ENCODE measurements around the gene VPS39.

DNA sequence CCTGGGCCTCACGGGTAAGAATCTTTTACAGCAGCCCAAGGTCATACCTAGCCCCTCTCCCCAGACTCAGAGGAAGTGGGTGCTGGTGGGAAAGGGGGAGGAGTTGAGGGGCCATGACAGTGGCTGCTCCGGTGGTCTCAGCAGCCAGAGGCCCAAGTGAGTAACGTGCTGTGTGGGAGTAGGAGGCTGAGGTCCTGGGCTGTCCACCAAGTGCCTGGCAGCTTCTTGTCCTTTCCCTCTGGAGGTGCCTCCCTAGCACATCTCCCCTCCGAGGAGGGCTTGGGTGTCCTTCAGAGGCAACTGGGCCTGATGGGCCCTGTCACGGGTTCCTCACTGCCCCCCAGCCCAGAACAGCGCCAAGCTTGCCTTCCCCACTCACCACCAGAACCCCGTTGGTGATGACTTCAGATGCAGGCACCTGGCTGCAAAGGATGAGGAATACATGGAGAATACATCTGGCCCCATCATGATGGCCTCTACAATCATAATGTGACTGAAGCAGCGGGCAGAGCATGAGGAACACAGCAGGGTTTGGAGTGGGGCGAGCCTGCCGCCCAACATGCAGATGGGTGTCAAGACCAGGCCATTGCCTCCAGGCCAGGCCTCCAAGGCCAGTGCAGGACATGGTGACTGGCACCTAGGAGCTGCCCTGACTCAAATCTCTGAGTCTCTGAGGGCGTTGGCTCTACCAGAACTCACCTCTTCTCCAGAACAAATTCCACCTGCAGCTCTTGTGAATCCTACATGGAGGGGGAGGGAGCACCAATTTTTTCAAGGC is 55.0 kb downstream of the VPS39 start:
- TF ChIP-seq, protein P1, sequence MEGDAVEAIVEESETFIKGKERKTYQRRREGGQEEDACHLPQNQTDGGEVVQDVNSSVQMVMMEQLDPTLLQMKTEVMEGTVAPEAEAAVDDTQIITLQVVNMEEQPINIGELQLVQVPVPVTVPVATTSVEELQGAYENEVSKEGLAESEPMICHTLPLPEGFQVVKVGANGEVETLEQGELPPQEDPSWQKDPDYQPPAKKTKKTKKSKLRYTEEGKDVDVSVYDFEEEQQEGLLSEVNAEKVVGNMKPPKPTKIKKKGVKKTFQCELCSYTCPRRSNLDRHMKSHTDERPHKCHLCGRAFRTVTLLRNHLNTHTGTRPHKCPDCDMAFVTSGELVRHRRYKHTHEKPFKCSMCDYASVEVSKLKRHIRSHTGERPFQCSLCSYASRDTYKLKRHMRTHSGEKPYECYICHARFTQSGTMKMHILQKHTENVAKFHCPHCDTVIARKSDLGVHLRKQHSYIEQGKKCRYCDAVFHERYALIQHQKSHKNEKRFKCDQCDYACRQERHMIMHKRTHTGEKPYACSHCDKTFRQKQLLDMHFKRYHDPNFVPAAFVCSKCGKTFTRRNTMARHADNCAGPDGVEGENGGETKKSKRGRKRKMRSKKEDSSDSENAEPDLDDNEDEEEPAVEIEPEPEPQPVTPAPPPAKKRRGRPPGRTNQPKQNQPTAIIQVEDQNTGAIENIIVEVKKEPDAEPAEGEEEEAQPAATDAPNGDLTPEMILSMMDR (IDR thresholded peaks at IDR 0.05) = no peak
- TF ChIP-seq POLR2AphosphoS5 (IDR thresholded peaks at IDR 0.05; ENCODE audit: low read depth, low read length) = no peak

Measured in Panc1 (cell line).